KOPT-K1 (cell line): ENCODE measurements around the gene DLEC1.

ENCODE experiments used
- H3K27ac ChIP-seq: fragments of 200-600 bp; sonication (generic); 2 replicates; pipeline ENCODE4 v1.5.1; 2016; ENCODE audit warnings: antibody characterized with exemption, mild to moderate bottlenecking, low read depth, low read length; ENCODE audit not compliant: poor library complexity, severe bottlenecking
- H3K36me3 ChIP-seq: fragments of 200-600 bp; sonication (generic); 2 replicates; pipeline ENCODE4 v1.5.1; 2017; ENCODE audit warnings: antibody characterized with exemption, mild to moderate bottlenecking, low read length, moderate library complexity; ENCODE audit not compliant: insufficient read depth
- H3K9me3 ChIP-seq: fragments of 200-600 bp; sonication (generic); 2 replicates; pipeline ENCODE4 v1.5.1; 2017; ENCODE audit warnings: antibody characterized with exemption, low read length, mild to moderate bottlenecking; ENCODE audit not compliant: insufficient read depth, poor library complexity, severe bottlenecking

The DLEC1 gene

GRCh38 chr3:38118421-38119247 lies 79.6 kb downstream of the DLEC1 start:
- peaks cover 47% of the 10 kb centered on the region for H3K36me3 ChIP-seq
- no peaks in the 10 kb centered on the region for H3K9me3 ChIP-seq
- H3K27ac ChIP-seq: no peak overlapping the region

GRCh38 chr3:38119248-38119544 lies 80.2 kb downstream of the DLEC1 start:
- no peaks in the 10 kb centered on the region for H3K9me3 ChIP-seq
- peaks cover 53% of the 10 kb centered on the region for H3K36me3 ChIP-seq
- no peak overlapping the region for H3K27ac ChIP-seq

- Histone ChIP-seq H3K27ac (no peak overlapping the region), H3K9me3 (no peaks in the 10 kb centered on the region), H3K36me3 (peaks cover 62% of the 10 kb centered on the region)
Observed at GRCh38 chr3:38119821-38120692, 81.0 kb downstream of the DLEC1 start.

DNA sequence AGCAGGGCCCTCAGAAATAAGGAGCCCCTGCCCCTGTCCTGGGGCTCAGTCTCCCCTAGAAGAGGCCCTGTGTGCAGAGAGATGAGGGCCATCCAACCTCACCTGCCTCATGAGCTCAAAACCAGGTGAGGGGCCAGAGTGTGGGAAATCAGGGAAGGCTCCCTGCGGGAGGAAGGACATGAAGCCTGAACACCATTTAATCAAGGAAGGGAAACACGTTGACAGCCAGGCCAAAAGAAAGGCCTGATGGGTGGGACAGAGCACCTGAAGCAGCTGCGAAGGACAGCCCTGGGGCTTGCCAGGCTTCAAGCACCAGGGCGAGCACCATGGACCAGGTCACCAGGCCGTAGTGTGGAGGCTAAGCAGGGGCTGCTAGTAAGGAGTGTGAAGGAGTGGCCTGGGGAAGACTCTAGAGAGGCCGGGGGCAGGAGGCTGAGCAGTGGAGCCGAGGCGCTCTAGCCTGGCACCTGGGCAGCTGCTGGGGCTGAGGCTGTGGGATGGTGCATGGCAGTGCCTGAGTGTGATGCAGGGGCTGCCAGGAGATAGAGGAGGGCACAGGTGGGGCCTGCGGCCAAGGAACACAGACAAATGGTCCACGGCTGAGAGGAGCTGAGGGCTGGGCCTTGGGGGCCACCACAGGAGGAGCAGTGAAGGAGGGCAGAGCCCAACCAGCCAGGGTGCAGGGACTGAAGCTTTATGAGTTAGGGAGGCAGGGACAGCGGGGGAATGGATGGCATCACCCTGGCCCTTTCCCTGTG lies 81.9 kb downstream of the DLEC1 start:
- Histone ChIP-seq H3K36me3 (peaks cover 70% of the 10 kb centered on the region), H3K9me3 (no peaks in the 10 kb centered on the region), H3K27ac (no peak overlapping the region)

DNA sequence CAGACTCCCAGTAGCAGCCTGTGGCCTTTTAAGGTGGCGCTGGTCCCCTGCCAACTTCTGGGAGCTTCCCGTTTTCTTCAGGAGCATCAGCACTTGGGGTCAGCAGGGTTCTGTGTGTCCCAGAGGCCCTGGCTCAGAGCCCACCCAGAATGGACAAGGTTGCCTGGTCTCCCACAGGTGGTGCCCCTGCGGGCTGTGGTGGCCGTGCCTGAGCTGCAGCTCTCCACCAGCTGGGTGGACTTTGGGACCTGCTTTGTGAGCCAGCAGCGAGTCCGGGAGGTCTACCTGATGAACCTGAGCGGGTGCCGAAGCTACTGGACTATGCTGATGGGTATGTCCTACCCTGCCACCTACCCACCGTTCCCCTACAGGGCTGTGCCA lies 82.4 kb downstream of the DLEC1 start:
- Histone ChIP-seq H3K9me3 (no peaks in the 10 kb centered on the region), H3K36me3 (peaks cover 76% of the 10 kb centered on the region), H3K27ac (no peak overlapping the region)

DNA sequence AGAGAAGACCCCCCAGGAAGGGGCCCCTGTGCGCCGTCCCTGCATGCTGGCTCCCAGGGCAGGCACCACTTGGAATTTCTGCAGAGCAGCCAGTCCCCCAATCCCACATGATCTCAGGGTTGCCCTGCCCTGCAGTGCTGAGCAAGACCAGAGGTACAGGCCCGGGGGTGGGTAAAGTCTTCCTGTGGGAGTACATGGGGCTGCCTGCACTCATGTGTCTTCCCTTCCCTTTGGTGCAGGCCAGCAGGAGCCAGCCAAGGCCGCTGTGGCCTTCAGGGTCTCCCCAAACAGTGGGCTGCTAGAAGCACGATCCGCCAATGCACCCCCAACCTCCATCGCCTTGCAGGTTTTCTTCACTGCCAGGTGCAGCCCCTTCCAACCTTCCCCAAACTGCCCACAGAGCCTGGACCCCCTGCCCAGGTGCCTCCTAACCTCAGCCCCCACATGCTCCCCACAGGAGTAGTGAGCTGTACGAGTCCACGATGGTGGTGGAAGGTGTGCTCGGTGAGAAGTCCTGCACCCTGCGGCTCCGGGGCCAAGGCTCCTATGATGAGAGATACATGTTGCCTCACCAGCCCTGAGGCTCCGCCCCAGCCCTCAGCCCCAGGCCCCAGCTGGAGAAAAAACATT lies 82.9 kb downstream of the DLEC1 start:
- H3K27ac ChIP-seq: no peak overlapping the region
- no peaks in the 10 kb centered on the region for H3K9me3 ChIP-seq
- peaks cover 81% of the 10 kb centered on the region for H3K36me3 ChIP-seq

DNA sequence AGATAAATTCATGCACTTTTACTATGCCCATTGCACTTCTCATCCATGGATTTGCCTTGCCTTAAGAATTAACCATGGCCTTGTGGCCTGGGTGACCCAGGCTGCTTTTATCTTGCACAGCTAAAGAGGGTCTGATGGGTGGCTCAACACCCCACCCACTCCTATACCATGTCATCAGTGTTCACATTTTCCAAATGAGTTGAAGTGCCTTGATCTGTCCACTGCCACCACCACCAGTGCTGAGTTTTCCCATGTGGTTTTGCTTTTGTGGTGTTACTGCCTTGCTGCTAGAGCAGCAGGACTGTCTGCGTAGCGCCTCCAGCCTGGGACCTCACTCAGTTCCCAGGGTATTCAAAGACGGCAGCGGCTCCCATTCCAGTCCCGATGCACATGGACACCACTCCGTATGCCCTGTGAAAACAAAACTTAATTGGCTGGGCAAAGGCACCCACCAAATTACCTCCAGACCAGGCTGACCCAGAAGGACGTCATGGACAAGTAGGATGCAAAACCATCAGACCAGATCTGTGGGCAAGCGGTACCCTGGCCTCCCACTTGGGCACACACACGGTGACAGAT lies 83.8 kb downstream of the DLEC1 start:
- Histone ChIP-seq H3K36me3 (peaks cover 89% of the 10 kb centered on the region), H3K27ac (no peak overlapping the region), H3K9me3 (no peaks in the 10 kb centered on the region)

DNA sequence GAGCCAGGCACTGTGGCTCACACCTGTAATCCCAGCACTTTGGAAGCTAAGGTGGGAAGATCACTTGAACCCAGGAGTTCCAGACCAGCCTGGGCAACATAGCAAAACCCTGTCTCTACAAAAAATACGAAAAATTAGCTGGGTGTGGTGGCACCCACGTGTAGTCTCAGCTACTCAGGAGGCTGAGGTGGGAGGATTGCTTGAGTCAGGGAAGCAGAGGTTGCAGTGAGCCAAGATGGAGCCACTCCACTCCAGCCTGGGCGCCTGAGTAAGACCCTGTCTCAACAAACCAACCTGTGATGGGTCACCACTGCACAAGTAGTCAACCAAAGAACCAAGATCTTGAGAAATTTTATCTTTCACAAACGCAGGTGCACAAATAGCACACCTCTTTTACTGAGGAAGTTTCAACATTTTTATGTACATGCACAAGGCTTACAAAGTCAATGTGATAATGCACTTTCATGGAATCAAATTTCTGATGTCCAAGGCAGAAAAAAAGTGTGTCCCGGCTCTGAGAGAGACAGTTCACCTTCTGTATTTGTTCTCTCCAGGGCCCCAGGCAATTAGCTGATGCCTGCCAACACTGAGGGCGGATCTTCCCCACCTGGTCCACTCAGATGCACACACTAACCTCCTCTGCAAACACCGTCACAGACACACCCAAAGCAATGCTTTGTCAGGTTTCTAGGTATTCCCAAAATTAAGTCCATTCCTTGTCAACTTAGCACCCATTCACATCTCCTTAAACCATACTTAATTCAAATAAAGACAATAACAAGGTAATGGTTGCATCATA lies 85.5 kb downstream of the DLEC1 start:
- no peaks in the 10 kb centered on the region for H3K9me3 ChIP-seq
- no peak overlapping the region for H3K27ac ChIP-seq
- H3K36me3 ChIP-seq: peaks cover 99% of the 10 kb centered on the region

DNA sequence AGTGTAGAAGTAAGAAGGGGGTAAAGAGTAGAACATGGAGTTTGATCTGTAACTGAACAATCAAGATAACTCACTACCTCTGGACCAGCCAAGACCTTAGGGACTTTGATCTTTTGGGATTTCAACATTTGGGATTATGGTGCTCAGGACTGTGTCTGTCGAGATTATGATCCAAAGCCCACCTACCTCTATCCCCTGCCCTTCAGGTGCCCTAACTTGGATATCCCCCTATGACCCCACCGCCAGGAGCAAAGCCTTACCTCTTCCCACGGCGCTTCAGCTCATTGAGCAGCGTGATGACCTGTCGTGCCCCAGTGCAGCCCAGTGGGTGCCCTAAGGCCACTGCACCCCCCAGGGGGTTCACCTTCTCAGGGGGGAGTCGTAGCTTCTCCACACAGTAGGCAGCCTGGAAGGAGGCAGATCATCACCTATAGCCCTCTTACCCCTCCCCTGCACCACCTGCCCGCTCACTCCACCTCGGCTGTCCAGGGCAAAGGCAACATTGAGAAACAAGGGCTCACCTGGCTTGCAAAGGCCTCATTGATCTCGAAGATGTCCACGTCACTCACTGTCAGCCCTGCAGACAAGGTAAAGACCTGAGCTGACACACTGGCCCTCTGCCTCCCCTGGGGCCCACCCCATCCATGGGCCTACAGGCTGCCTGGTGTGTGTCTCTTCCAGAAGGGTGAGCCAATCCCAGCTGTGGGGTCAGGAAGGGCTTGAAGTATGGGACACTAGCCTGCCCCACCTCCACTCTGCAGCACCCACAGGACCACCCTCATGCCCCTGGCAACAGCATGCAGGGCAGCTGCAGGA lies 86.5 kb downstream of the DLEC1 start:
- H3K36me3 ChIP-seq: peaks cover 98% of the 10 kb centered on the region
- no peaks in the 10 kb centered on the region for H3K9me3 ChIP-seq
- no peak overlapping the region for H3K27ac ChIP-seq

- Histone ChIP-seq H3K9me3 (no peaks in the 10 kb centered on the region), H3K36me3 (peaks cover 98% of the 10 kb centered on the region), H3K27ac (no peak overlapping the region)
Observed at GRCh38 chr3:38126121-38126892, 87.3 kb downstream of the DLEC1 start.

GRCh38 chr3:38127611-38128302 lies 88.7 kb downstream of the DLEC1 start:
- Histone ChIP-seq H3K36me3 (peaks cover 98% of the 10 kb centered on the region), H3K9me3 (no peaks in the 10 kb centered on the region), H3K27ac (no peak overlapping the region)

- no peak overlapping the region for H3K27ac ChIP-seq
- H3K9me3 ChIP-seq: no peaks in the 10 kb centered on the region
- peaks cover 98% of the 10 kb centered on the region for H3K36me3 ChIP-seq
Observed at GRCh38 chr3:38128303-38128655, 89.3 kb downstream of the DLEC1 start.
